ENCODE data around the gene ZSWIM3.
"Not testable (repeated sequence)": the region's sequence is repeated elsewhere in the genome, so short reads cannot be mapped to it uniquely, and the experiment has no call there.

Gene ZSWIM3

GRCh38 chr20:45861221-45862075 lies 4.0 kb downstream of the ZSWIM3 start:
- DNase-seq = no peak

- no peak for DNase-seq
Measured at GRCh38 chr20:45863543-45864470, 6.4 kb downstream of the ZSWIM3 start.

- no peak for DNase-seq
Measured at GRCh38 chr20:45866454-45866853, 9.0 kb downstream of the ZSWIM3 start.

DNA sequence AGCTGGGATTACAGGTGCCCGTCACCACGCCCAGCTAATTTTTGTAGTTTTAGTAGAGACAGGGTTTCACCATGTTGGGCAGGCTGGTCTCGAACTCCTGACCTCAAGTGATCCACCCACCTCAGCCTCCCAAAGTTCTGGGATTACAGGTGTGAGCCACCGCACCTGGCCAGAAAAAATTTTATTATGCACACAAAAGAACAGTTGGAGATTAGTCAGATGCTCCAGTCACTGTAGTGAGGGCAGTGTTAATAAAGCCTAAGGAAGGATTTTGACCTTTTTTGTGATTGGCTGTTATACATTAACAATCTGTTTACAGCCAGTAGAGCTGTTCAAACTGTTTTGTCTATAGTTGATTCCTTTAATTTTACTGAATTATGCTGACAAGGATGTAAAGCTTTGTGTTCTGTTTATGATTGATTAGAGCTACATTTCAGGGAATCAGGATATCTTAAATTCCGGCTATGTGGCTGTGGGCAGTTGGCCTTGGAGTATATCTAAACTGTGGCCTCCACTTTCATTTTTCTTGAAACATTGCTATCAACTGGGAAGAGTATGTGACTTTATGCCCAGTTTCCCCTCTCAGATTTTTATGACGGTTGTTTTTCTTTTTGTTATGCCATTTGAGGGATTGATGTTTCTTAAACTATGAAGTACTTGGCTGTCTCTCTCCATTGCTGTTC lies 9.9 kb downstream of the ZSWIM3 start:
- no peak for DNase-seq

DNA sequence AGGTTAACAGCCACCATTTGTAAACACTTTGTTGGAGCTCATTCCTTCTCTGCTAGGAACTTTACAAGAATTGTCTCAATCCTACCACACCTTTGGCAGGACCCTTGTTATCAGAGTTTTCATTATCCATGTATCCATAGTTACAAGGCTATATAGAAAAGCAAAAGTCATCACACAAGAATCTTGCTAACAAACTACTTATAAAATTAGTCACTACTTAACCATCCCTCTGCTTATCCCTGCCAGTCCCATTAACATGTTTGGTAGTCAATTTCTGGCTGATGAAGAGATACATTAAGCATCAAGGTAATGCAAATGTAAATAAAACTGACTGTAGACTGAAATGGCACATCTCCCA lies 10.4 kb downstream of the ZSWIM3 start:
- DNase-seq = no peak

- no peak for DNase-seq
Measured at GRCh38 chr20:45872626-45873025, 15.2 kb downstream of the ZSWIM3 start.

- DNase-seq = no peak
Measured at GRCh38 chr20:45873409-45874103, 16.1 kb downstream of the ZSWIM3 start.

GRCh38 chr20:45874104-45874481 lies 16.7 kb downstream of the ZSWIM3 start:
- DNase-seq = not testable (repeated sequence)

DNA sequence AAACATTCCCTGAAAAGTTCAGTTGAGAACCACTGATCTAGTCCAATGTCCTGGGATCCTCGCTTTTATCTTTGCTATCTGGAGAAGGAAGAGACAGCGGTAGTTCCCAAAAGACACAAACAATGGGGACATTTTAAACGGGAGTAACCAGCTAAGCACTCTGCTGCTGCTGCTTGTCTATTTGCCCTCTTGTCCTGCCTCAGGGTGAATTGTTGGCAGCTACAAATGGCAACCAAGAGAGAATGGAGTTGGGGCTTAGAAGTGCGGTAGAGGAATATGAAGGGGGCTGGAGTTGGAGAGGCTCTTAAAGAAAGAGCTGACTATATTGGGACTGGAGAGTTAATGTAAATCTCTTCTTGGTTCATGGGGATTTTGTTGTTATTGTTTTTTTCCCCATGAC lies 17.2 kb downstream of the ZSWIM3 start:
- DNase-seq = no peak

DNA sequence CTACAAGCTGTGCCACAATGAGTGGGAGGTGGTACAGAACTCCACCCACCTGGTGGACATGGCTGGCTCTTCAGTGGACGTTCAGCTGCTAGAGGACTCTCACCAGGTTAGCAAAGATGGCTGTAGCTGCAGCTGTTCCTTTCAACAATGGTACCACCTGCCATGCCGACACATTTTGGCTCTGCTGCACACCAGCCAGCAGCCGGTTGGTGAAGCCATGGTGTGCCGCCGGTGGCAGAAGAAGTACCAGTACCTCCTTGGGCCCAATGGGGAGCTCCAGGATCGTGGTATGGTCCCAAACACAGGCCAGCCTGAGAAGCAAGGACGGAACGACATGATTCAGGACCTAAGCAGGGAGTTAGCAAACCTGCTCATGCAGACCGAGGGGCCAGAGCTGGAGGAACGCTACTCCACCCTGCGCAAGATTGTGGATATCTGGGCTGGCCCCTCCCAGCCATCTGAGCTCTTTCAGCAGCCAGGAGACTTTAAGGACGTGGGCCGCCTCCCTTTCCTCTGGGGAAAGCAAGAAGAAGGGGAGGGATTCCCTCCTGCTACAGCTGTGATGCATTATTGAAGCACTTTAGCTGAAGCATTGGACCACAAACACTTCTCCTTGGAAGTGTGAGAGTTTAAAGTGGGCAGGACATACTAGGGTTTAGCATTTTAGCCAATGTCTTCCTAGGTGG lies 20.8 kb downstream of the ZSWIM3 start:
- no peak for DNase-seq

DNA sequence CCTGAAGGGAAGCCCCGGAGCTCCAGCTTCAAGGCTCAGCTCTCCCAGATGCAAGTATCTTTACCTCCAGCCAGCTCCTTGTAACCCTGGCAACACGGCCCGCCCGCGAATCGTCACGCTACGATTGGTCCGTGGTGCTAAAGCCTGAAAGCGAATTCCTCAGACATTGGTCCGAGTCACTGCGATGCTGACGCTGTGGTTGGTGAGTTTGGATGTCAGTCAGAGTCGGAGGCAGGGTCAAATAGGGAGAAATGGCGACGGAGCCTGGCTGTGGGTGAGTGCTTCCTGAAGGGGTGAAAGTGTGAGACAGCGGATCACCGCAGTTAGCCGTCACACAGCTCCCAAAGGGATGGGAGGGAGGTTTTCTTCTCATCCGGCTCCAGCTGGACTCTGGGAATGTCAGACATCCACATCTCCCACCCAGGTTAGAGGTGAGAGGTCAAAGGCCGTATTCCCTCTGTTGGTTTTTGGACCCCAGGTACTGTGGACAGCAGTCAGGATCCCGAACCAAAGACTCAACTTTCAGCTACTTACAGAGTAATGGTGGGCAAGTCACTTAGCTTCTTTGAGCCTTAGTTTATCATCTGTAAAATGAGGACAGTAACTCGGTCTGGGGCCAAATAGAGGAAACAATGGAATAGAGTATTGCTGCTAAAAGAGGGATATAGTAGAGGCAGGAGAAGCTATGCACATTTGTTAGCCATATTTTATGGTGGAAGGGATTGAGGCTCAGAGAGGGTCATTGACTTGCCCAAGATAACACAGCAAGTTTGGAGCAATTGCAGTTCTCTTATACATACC lies 23.8 kb downstream of the ZSWIM3 start, which contains the start of gene ZSWIM1:
TSS of gene ZSWIM1 (plus strand) at position 240 of the 801 bp plus-strand sequence. CDS start 1,366 bp downstream, outside the sequence.
- peak; percentile 93 to 95 for DNase-seq

GRCh38 chr20:45882469-45883099 lies 25.2 kb downstream of the ZSWIM3 start:
- no peak for DNase-seq

GRCh38 chr20:45883100-45883469 lies 25.7 kb downstream of the ZSWIM3 start:
- no peak for DNase-seq

GRCh38 chr20:45886590-45887345 lies 29.4 kb downstream of the ZSWIM3 start:
- no peak for DNase-seq

DNA sequence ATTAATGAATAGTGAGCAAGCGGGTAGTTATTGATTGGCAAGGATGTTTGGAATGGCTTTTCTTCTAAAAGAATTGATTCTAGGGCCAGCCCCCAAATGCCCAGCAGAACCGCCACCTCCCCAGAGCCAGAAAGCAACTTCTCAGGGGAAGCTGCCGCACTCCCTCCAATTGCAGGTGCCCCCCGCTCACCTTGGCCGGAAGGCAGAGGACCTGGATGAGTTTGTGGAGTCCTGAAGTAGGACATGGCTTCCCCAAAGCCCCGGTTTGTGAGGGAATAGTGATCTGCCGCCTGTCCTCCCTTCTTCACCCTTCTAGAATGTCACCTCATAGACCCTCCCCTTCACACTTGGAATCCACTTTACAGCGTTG lies 29.9 kb downstream of the ZSWIM3 start, which contains the start of gene SPATA25:
TSS of gene SPATA25 (minus strand) at position 277 of the 370 bp plus-strand sequence. CDS start at position 245, 32 bp downstream.
- no peak for DNase-seq

DNA sequence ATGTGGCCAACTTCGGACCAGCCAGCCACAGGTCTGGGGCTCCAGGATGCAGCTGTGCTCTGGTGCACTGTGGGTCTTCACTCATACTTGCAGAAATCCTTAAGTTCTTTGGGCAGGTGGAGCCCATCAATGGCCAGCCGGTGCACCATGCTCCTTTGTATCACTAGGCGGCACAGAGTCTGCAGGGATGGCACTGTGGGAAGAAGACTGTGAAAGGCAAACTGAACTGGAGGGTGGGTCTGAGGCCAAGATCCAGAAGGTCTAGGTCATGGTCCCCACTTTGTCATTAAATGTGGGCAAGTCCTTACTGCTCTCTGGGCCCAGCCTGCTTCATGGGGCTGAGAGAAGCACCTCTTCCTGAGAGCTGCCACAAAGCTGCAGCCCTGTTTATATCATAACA lies 31.3 kb downstream of the ZSWIM3 start:
- no peak for DNase-seq

GRCh38 chr20:45890077-45890984 lies 32.9 kb downstream of the ZSWIM3 start:
- DNase-seq = peak; percentile 47 to 48
